OCI-LY7 (cell line): Measurements from ENCODE around the gene BICD1. TPM values are rescaled to one million over a fixed set of nuclear protein-coding genes. Genes with fewer than 3 reads are reported as not detected.
"Not testable (repeated sequence)": the region's sequence is repeated elsewhere in the genome, so short reads cannot be mapped to it uniquely, and the experiment has no call there.

ENCODE experiments used
- BruUV-seq: library from RNA; stranded (reverse); fragments of 400-500 nt; replicated peaks from 2 replicates; lab custom pipeline; 2021; lab: Mats Ljungman, UMichigan
- CTCF ChIA-PET: fragments of 300-600 bp; sonication (Branson Sonifier 250); formaldehyde crosslinking; loops from one replicate; lab custom pipeline; 2022; ENCODE audit warnings: antibody characterized with exemption; ENCODE audit not compliant: unreplicated experiment; lab: Charles Lee
- POLR2A ChIA-PET: fragments of 300-600 bp; sonication (Branson Sonifier 250); formaldehyde crosslinking; loops from one replicate; lab custom pipeline; 2022; ENCODE audit warnings: antibody characterized with exemption; lab: Charles Lee
- DNase-seq: peaks from one replicate; pipeline ENCODE4 v3.0.0-alpha.2; 2015; ENCODE audit warnings: low spot score
- H2AFZ ChIP-seq: fragments of 200-600 bp; sonication (generic), shearing (Covaris generic); 2 replicates; pipeline ENCODE4 v1.6.1; 2014; ENCODE audit warnings: mild to moderate bottlenecking, antibody characterized with exemption, low read length, moderate library complexity
- H3K27ac ChIP-seq: fragments of 200-600 bp; sonication (generic); 2 replicates; pipeline ENCODE4 v1.5.1; 2014; ENCODE audit warnings: mixed run types, low read depth, mild to moderate bottlenecking, moderate library complexity, low read length, inconsistent platforms; ENCODE audit not compliant: poor library complexity, severe bottlenecking
- H3K36me3 ChIP-seq: fragments of 200-600 bp; sonication (generic); 2 replicates; pipeline ENCODE4 v1.6.1; 2014; ENCODE audit warnings: mild to moderate bottlenecking, antibody characterized with exemption, low read length, moderate library complexity, mixed read lengths; ENCODE audit not compliant: insufficient read depth
- H3K4me1 ChIP-seq: fragments of 200-600 bp; sonication (generic); 2 replicates; pipeline ENCODE4 v1.5.1; 2014; ENCODE audit warnings: mild to moderate bottlenecking, low read length; ENCODE audit not compliant: insufficient read depth, poor library complexity, severe bottlenecking
- H3K4me2 ChIP-seq: fragments of 200-600 bp; sonication (generic); 2 replicates; pipeline ENCODE4 v1.6.1; 2014; ENCODE audit warnings: mild to moderate bottlenecking, low read length
- H3K4me3 ChIP-seq: fragments of 200-600 bp; sonication (generic); 2 replicates; pipeline ENCODE4 v1.5.1; 2014; ENCODE audit warnings: mild to moderate bottlenecking, low read depth, low read length; ENCODE audit not compliant: poor library complexity, severe bottlenecking
- H3K79me2 ChIP-seq: fragments of 200-600 bp; sonication (generic); 2 replicates; pipeline ENCODE4 v1.6.1; 2016; ENCODE audit warnings: low read depth, mild to moderate bottlenecking, low read length, moderate library complexity, mixed read lengths; ENCODE audit not compliant: insufficient read depth
- H3K9me2 ChIP-seq: fragments of 200-600 bp; sonication (generic); 2 replicates; pipeline ENCODE4 v1.6.1; 2016; ENCODE audit warnings: mild to moderate bottlenecking, low read length, mixed read lengths; ENCODE audit not compliant: insufficient read depth
- H3K9me3 ChIP-seq: fragments of 200-600 bp; sonication (generic); 2 replicates; pipeline ENCODE4 v1.6.1; 2014; ENCODE audit warnings: mild to moderate bottlenecking, mixed run types, low read length, mixed read lengths
- H4K20me1 ChIP-seq: fragments of 200-600 bp; sonication (generic); 2 replicates; pipeline ENCODE4 v1.6.1; 2014; ENCODE audit warnings: mild to moderate bottlenecking, antibody characterized with exemption, low read length, moderate library complexity, mixed read lengths; ENCODE audit not compliant: insufficient read depth
- CTCF ChIP-seq: fragments of 200-600 bp; sonication (generic); conservative IDR thresholded peaks from 2 replicates; pipeline ENCODE4 v1.5.1; 2014; ENCODE audit warnings: mild to moderate bottlenecking, antibody characterized with exemption, low read length, moderate library complexity, mixed read lengths
- EZH2phosphoT487 ChIP-seq: fragments of 200-600 bp; sonication (generic); IDR thresholded peaks from 2 replicates; pipeline ENCODE4 v1.6.1; 2018; ENCODE audit warnings: low read depth, borderline replicate concordance, mild to moderate bottlenecking, mixed run types, antibody characterized with exemption, low read length, moderate library complexity, mixed read lengths
- intact Hi-C: fragments of 100-400 bp; cut with micrococcal nuclease; formaldehyde crosslinking; loops from one replicate; pipeline ENCODE4 v1.10.0; 2022; ENCODE audit not compliant: unreplicated experiment
- total RNA-seq, 2 experiments: library from RNA; depleted of rRNA in 1 of 2; stranded (reverse); fragments of >200 nt in 1 of 2; shearing (Covaris generic) in 1 of 2; gene quantifications; 2 replicates each; pipeline ENCODE4 v1.2.3, GENCODE V29; 2014 to 2022

The BICD1 gene
- total RNA-seq, 2 experiments from 2014 or later = 42.9 to 88.2 TPM

- no peaks in the 10 kb centered on the region for H4K20me1 ChIP-seq
- H3K4me1 ChIP-seq = peaks cover 9% of the 10 kb centered on the region
- H2AFZ ChIP-seq = no peak overlapping the region
- H3K36me3 ChIP-seq = peaks cover 44% of the 10 kb centered on the region
- DNase-seq = no peak
- 0 out of 2 replicates have a peak, but pooled peaks cover 4% of the 10 kb centered on the region for H3K9me3 ChIP-seq
- POLR2A ChIA-PET = interaction anchor here (0.7 to 1.1 kb wide), 4 partner anchors 21 to 613 kb away, joined by 3 to 5 read pairs (median 3); no protein-coding TSS in a partner anchor
- CTCF ChIA-PET = no interaction called here
- H3K4me2 ChIP-seq = no peak overlapping the region
- peaks cover 30% of the 10 kb centered on the region; the same call in 1 of the 2 replicates for H3K79me2 ChIP-seq
- no peak overlapping the region for H3K27ac ChIP-seq
- no peak for TF ChIP-seq EZH2phosphoT487
- TF ChIP-seq CTCF = no peak
- no peak overlapping the region for H3K4me3 ChIP-seq
- no TSS peak for BruUV-seq
- intact Hi-C loops = no loop called here
- no peaks in the 10 kb centered on the region for H3K9me2 ChIP-seq
Observed at GRCh38 chr12:32181498-32182175, 75.0 kb downstream of the BICD1 start.

- Histone ChIP-seq H3K4me3 (no peak overlapping the region), H3K9me3 (no peaks in the 10 kb centered on the region), H3K9me2 (no peaks in the 10 kb centered on the region), H3K4me1 (peaks cover 4% of the 10 kb centered on the region), H3K4me2 (no peak overlapping the region), H2AFZ (no peak overlapping the region), H3K27ac (no peak overlapping the region), H3K79me2 (peaks cover 22% of the 10 kb centered on the region; the same call in 1 of the 2 replicates), H3K36me3 (peaks cover 48% of the 10 kb centered on the region), H4K20me1 (no peaks in the 10 kb centered on the region)
- CTCF ChIA-PET = no interaction called here
- no peak for DNase-seq
- no peak for TF ChIP-seq CTCF
- no peak for TF ChIP-seq EZH2phosphoT487
- intact Hi-C loops = no loop called here
- POLR2A ChIA-PET = interaction anchor here (1.6 kb wide), 1 partner anchor 11 kb away, joined by 5 read pairs; no protein-coding TSS in a partner anchor
- BruUV-seq = no TSS peak
Observed at GRCh38 chr12:32183650-32184049, 77.0 kb downstream of the BICD1 start.

GRCh38 chr12:32187127-32187526, 80.5 kb downstream of the BICD1 start:
- CTCF ChIA-PET = not testable (repeated sequence)

More at GRCh38 chr12:32187127-32187526, 80.5 kb downstream of the BICD1 start:
- DNase-seq, H3K4me1 ChIP-seq, H3K27ac ChIP-seq, H3K9me3 ChIP-seq, H3K9me2 ChIP-seq, H3K79me2 ChIP-seq, H3K4me3 ChIP-seq, intact Hi-C loops, BruUV-seq, H2AFZ ChIP-seq, POLR2A ChIA-PET, H4K20me1 ChIP-seq, H3K4me2 ChIP-seq: not testable (repeated sequence)
- H3K36me3 ChIP-seq = peaks cover 51% of the 10 kb centered on the region
